Embryonic facial prominence (tissue), 1 donor: ENCODE measurements around the gene KIF21A.

ENCODE experiments used
- DNase-seq: peaks from one replicate; pipeline ENCODE4 v3.0.0-alpha.2; 2016; ENCODE audit errors: extremely low spot score

Gene KIF21A

GRCh38 chr12:39440101-39440500, 2.8 kb downstream of the KIF21A start:
- no peak for DNase-seq

- DNase-seq: no peak
These were observed 7.4 kb downstream of the KIF21A start for GRCh38 chr12:39435531-39435930.

- DNase-seq: no peak
These were observed 11.1 kb downstream of the KIF21A start for GRCh38 chr12:39431797-39432196.

GRCh38 chr12:39431002-39431796, 11.7 kb downstream of the KIF21A start:
- DNase-seq: no peak

- no peak for DNase-seq
These were observed 13.1 kb downstream of the KIF21A start for GRCh38 chr12:39429809-39430208.

GRCh38 chr12:39427360-39427808, 15.5 kb downstream of the KIF21A start:
- DNase-seq: no peak

GRCh38 chr12:39426636-39427240, 16.2 kb downstream of the KIF21A start:
- no peak for DNase-seq

GRCh38 chr12:39420043-39420442, 22.9 kb downstream of the KIF21A start:
- no peak for DNase-seq

- no peak for DNase-seq
These were observed 23.4 kb downstream of the KIF21A start for GRCh38 chr12:39419471-39419870.

GRCh38 chr12:39417916-39418315, 25.0 kb downstream of the KIF21A start:
- no peak for DNase-seq

- DNase-seq: no peak
These were observed 28.8 kb downstream of the KIF21A start for GRCh38 chr12:39413836-39414771.

GRCh38 chr12:39412210-39412609, 30.7 kb downstream of the KIF21A start:
- DNase-seq: no peak

GRCh38 chr12:39406262-39406661, 36.7 kb downstream of the KIF21A start:
- no peak for DNase-seq

GRCh38 chr12:39405580-39405979, 37.3 kb downstream of the KIF21A start:
- no peak for DNase-seq

GRCh38 chr12:39404000-39404399, 38.9 kb downstream of the KIF21A start:
- DNase-seq: no peak

- no peak for DNase-seq
These were observed 39.5 kb downstream of the KIF21A start for GRCh38 chr12:39403376-39403775.

GRCh38 chr12:39402922-39403321, 40.0 kb downstream of the KIF21A start:
- no peak for DNase-seq

- DNase-seq: no peak
These were observed 41.5 kb downstream of the KIF21A start for GRCh38 chr12:39401459-39401858.

- DNase-seq: no peak
These were observed 47.1 kb downstream of the KIF21A start for GRCh38 chr12:39395866-39396265.

- DNase-seq: no peak
These were observed 49.0 kb downstream of the KIF21A start for GRCh38 chr12:39393890-39394289.

- DNase-seq: no peak
These were observed 49.7 kb downstream of the KIF21A start for GRCh38 chr12:39393179-39393578.
